ENCODE measurements around the gene LSM3. TPM values are rescaled to one million over a fixed set of nuclear protein-coding genes. Genes with fewer than 3 reads are reported as not detected.

The LSM3 gene
- total RNA-seq, 1 donor from 2014 or later: 8.8 TPM

- Histone ChIP-seq H3K27ac (no peak overlapping the region), H3K4me3 (no peak overlapping the region), H3K9me3 (no peaks in the 10 kb centered on the region), H3K27me3 (no peaks in the 10 kb centered on the region), H3K4me1 (no peaks in the 10 kb centered on the region), H3K36me3 (peaks cover 56% of the 10 kb centered on the region)
- ATAC-seq (no peak), DNase-seq (no peak)
- intact Hi-C loops (cut with DNase I): no loop called here
- no peak for TF ChIP-seq CTCF (IDR thresholded peaks at IDR 0.05)
These were observed 9.6 kb downstream of the LSM3 start for GRCh38 chr3:14188041-14188754.

GRCh38 chr3:14194865-14195264, 16.2 kb downstream of the LSM3 start:
- Histone ChIP-seq H3K4me1 (no peaks in the 10 kb centered on the region), H3K4me3 (no peak overlapping the region), H3K36me3 (peaks cover 21% of the 10 kb centered on the region), H3K9me3 (no peaks in the 10 kb centered on the region), H3K27ac (no peak overlapping the region), H3K27me3 (no peaks in the 10 kb centered on the region)
- ATAC-seq (no peak), DNase-seq (no peak)
- TF ChIP-seq CTCF (IDR thresholded peaks at IDR 0.05): no peak
- intact Hi-C loops (cut with DNase I): no loop called here

- Histone ChIP-seq H3K4me1 (peaks cover 31% of the 10 kb centered on the region), H3K36me3 (peaks cover 21% of the 10 kb centered on the region), H3K9me3 (no peaks in the 10 kb centered on the region), H3K27ac (no peak overlapping the region), H3K4me3 (no peak overlapping the region), H3K27me3 (no peaks in the 10 kb centered on the region)
- no peak for TF ChIP-seq CTCF (IDR thresholded peaks at IDR 0.05)
- DNase-seq (no peak), ATAC-seq (no peak)
- intact Hi-C loops (cut with DNase I): no loop called here
These were observed 21.0 kb downstream of the LSM3 start for GRCh38 chr3:14199641-14200040.

DNA sequence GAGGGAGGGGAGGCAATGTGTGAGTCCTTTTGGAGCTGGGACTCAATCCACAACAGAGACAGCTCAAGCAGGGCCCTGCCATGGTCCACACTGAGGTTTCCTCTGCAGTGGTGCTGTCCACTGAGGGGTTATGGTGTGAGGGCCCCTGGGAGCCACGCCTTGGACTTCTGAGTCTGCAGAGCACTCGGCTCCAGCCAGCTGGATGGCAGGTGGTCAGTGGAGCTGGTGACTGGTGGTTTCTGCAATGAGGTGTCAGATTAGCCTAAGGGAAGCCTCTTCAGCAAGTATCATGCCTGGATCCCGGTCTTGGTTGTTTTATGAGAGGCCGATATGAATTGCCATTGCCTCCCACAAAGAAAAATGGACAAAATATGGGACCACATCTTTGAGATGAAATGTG, 21.7 kb downstream of the LSM3 start:
- no peaks in the 10 kb centered on the region for H3K27me3 ChIP-seq
- H3K36me3 ChIP-seq: peaks cover 21% of the 10 kb centered on the region
- TF ChIP-seq CTCF (IDR thresholded peaks at IDR 0.05): no peak
- no peak overlapping the region for H3K27ac ChIP-seq
- ATAC-seq (no peak), DNase-seq (no peak)
- no peak overlapping the region for H3K4me3 ChIP-seq
- H3K4me1 ChIP-seq: peaks cover 37% of the 10 kb centered on the region
- no peaks in the 10 kb centered on the region for H3K9me3 ChIP-seq
- intact Hi-C loops (cut with DNase I): no loop called here

DNA sequence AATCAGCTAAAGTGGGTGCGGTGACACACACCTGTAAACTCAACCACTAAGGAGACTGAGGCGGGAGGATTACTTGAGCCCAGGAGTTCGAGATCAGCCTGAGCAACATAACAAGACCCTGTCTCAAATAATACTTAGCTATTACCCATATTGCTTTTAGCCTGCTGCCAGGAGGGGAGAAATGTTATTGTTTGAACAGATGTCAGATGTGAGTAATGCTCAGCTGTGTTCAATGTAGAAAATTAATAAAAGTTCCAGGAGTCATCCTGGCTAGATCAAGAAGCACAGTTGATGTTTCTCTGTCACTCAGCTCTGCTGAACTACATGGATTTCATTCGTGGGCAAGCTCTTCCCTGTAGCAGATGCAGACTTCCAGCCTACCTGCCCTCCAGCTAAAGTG, 22.2 kb downstream of the LSM3 start:
- H3K27ac ChIP-seq: no peak overlapping the region
- no peak for TF ChIP-seq CTCF (IDR thresholded peaks at IDR 0.05)
- intact Hi-C loops (cut with DNase I): no loop called here

More for the DNA sequence above, 22.2 kb downstream of the LSM3 start:
- Histone ChIP-seq H3K4me1 (peaks cover 37% of the 10 kb centered on the region), H3K27me3 (no peaks in the 10 kb centered on the region), H3K36me3 (peaks cover 21% of the 10 kb centered on the region), H3K9me3 (no peaks in the 10 kb centered on the region), H3K4me3 (no peak overlapping the region)
- ATAC-seq (no peak), DNase-seq (no peak)

Measured in upper lobe of right lung (tissue), 1 donor.